ENCODE results near the gene F5.

DNA sequence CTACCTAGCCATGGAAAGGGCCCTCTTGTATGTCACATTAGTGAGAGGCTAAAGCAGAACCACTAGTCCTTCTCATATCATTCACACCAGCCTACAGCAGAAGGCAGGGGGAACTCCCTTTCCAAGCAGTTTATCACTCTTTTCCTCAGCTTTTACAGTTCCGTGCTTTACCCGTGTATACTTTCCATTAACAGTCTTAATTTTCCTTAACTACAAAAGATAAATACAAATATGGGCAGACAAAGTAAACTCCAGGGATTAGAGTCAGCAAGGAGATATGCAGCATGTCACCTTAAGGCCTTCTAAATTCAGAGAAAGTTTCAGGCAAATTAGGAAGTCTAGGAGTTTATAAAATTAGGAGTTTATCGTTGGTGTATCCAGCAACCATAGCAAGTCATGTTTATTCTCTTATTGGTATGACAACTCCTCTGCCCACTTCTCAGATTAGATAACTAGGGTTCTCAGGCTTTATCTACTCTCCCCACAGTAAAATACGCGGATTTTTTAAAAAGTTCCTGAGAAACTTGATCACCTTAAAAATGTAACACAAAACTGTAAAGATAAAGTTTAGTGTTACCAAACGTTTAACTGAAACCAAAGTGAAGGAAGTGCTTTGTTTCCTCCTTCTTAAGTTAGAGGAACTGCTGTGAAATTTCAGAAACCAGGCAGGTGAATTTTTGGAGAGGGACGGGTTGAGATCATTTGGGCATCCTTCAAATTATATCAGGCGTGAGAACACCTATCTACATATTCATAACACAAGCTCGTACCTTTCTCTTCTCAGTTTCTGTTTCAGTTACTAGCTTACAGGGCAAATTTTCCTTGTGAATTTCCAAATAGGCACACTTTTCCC, 57.8 kb downstream of the F5 start:
- TF ChIP-seq POLR2AphosphoS5 (IDR thresholded peaks at IDR 0.05; ENCODE audit: borderline replicate concordance, low read depth, low read length) (no peak), EZH2 (IDR thresholded peaks at IDR 0.05) (no peak), FOXP2 (optimal IDR thresholded peaks at IDR 0.05; ENCODE audit: control extremely low read depth, extremely low read length, insufficient read depth) (no peak)
